IMR-90 (cell line): ENCODE data around the gene SLC9A9. TPM values are rescaled to one million over a fixed set of nuclear protein-coding genes. Genes with fewer than 3 reads are reported as not detected.

Experiments
- ATAC-seq: fragments of 200-7000 bp; cut with Tn5 transposase; 2 replicates; pipeline ENCODE4 v1.9.1; 2020; ENCODE audit warnings: low read depth, mild to moderate bottlenecking, moderate library complexity
- BruUV-seq: library from RNA; stranded (reverse); fragments of 400-500 nt; replicated peaks from 2 replicates; lab custom pipeline; 2021; lab: Mats Ljungman, UMichigan
- CTCF ChIA-PET: fragments of 300-600 bp; formaldehyde crosslinking; extraction: SDS; loops from one replicate; lab custom pipeline; 2021; ENCODE audit warnings: antibody characterized with exemption; lab: Yijun Ruan, JAX
- POLR2A ChIA-PET: fragments of 300-600 bp; sonication (Branson Sonifier 250); formaldehyde crosslinking; loops from one replicate; lab custom pipeline; 2022; ENCODE audit warnings: antibody characterized with exemption; ENCODE audit not compliant: unreplicated experiment; lab: Charles Lee
- DNase-seq: peaks from one replicate; pipeline ENCODE4 v3.0.0; 2013
- H2AFZ ChIP-seq: replicated peaks from 2 replicates; pipeline ENCODE3; 2013; ENCODE audit warnings: low read length, mild to moderate bottlenecking; ENCODE audit not compliant: poor library complexity
- H2AK5ac ChIP-seq: 2 replicates; pipeline ENCODE4 v1.6.1; 2013; ENCODE audit warnings: low read depth, low read length, inconsistent platforms
- H2AK9ac ChIP-seq: replicated peaks from 2 replicates; pipeline ENCODE3; 2013; ENCODE audit warnings: mild to moderate bottlenecking, low read depth, low read length, moderate library complexity; ENCODE audit not compliant: poor library complexity
- H2BK120ac ChIP-seq: 2 replicates; pipeline ENCODE4 v1.6.1; 2013; ENCODE audit warnings: low read depth, low read length, inconsistent platforms
- H2BK15ac ChIP-seq: 3 replicates; pipeline ENCODE4 v1.6.1; 2013; ENCODE audit warnings: low read depth, low read length, inconsistent platforms
- H2BK20ac ChIP-seq: 2 replicates; pipeline ENCODE4 v1.6.1; 2013; ENCODE audit warnings: low read depth, mild to moderate bottlenecking, inconsistent platforms, low read length, moderate library complexity
- H2BK5ac ChIP-seq: 2 replicates; pipeline ENCODE4 v1.6.1; 2013; ENCODE audit warnings: mild to moderate bottlenecking, low read depth, low read length, inconsistent platforms; ENCODE audit not compliant: poor library complexity, severe bottlenecking
- H3K14ac ChIP-seq: replicated peaks from 2 replicates; pipeline ENCODE4 v1.6.1; 2013; ENCODE audit warnings: low read depth, low read length, inconsistent platforms
- H3K18ac ChIP-seq: 2 replicates; pipeline ENCODE4 v1.6.1; 2013; ENCODE audit warnings: low read depth, low read length, control low read depth
- H3K23ac ChIP-seq: 2 replicates; pipeline ENCODE4 v1.6.1; 2013; ENCODE audit warnings: low read depth, low read length, inconsistent platforms
- H3K27ac ChIP-seq: 2 replicates; pipeline ENCODE4 v1.5.1; 2013; ENCODE audit warnings: mild to moderate bottlenecking, control low read depth, low read length; ENCODE audit not compliant: insufficient read depth
- H3K27me3 ChIP-seq: 2 replicates; pipeline ENCODE4 v1.6.1; 2013; ENCODE audit warnings: low read length; ENCODE audit not compliant: control insufficient read depth, insufficient read depth
- H3K36me3 ChIP-seq: 2 replicates; pipeline ENCODE4 v1.6.1; 2013; ENCODE audit warnings: low read length, mixed read lengths; ENCODE audit not compliant: control insufficient read depth, insufficient read depth
- H3K4ac ChIP-seq: 2 replicates; pipeline ENCODE4 v1.6.1; 2013; ENCODE audit warnings: low read depth, low read length, inconsistent platforms
- H3K4me1 ChIP-seq: 2 replicates; pipeline ENCODE4 v1.6.1; 2013; ENCODE audit warnings: low read length, mixed read lengths; ENCODE audit not compliant: control insufficient read depth, insufficient read depth
- H3K4me2 ChIP-seq: 2 replicates; pipeline ENCODE4 v1.6.1; 2013; ENCODE audit warnings: low read depth, mild to moderate bottlenecking, control low read depth, low read length, moderate library complexity
- H3K4me3 ChIP-seq: 2 replicates; pipeline ENCODE4 v1.5.1; 2013; ENCODE audit warnings: low read depth, mild to moderate bottlenecking, control low read depth, low read length, moderate library complexity; ENCODE audit not compliant: insufficient read depth
- H3K56ac ChIP-seq: 2 replicates; pipeline ENCODE4 v1.6.1; 2013; ENCODE audit warnings: low read length, inconsistent platforms; ENCODE audit not compliant: insufficient read depth; ENCODE audit errors: extremely low read depth
- H3K79me1 ChIP-seq, 2 experiments: 2 replicates each; pipeline ENCODE4 v1.6.1; 2013; ENCODE audit warnings: low read length in 2 of 2, inconsistent platforms in 1 of 2, low read depth in 1 of 2
- H3K9ac ChIP-seq: 2 replicates; pipeline ENCODE4 v1.6.1; 2013; ENCODE audit warnings: low read depth, low read length, control low read depth
- H3K9me1 ChIP-seq: 2 replicates; pipeline ENCODE4 v1.6.1; 2013; ENCODE audit warnings: low read length, inconsistent platforms; ENCODE audit not compliant: insufficient read depth
- H3K9me3 ChIP-seq: 2 replicates; pipeline ENCODE4 v1.6.1; 2013; ENCODE audit warnings: low read length; ENCODE audit not compliant: control insufficient read depth, insufficient read depth
- H4K20me1 ChIP-seq: 2 replicates; pipeline ENCODE4 v1.6.1; 2013; ENCODE audit warnings: low read length, inconsistent platforms; ENCODE audit not compliant: insufficient read depth
- H4K5ac ChIP-seq: 2 replicates; pipeline ENCODE4 v1.6.1; 2013; ENCODE audit warnings: mild to moderate bottlenecking, low read depth, low read length, control low read depth
- H4K8ac ChIP-seq, 2 experiments: 2 replicates each; pipeline ENCODE4 v1.6.1; 2013; ENCODE audit warnings: low read depth in 2 of 2, low read length in 2 of 2, control low read depth in 1 of 2, inconsistent platforms in 1 of 2
- H4K91ac ChIP-seq: 2 replicates; pipeline ENCODE4 v1.6.1; 2013; ENCODE audit warnings: low read depth, low read length, inconsistent platforms; ENCODE audit not compliant: insufficient read depth
- BHLHE40 ChIP-seq: fragments of 150-350 bp; IDR thresholded peaks from 2 replicates; pipeline ENCODE4 v1.6.1; 2016; ENCODE audit warnings: mild to moderate bottlenecking, low read depth, low read length
- ELK1 ChIP-seq: fragments of 150-350 bp; IDR thresholded peaks from 2 replicates; pipeline ENCODE4 v1.6.1; 2016; ENCODE audit warnings: low read depth, mild to moderate bottlenecking, low read length, moderate library complexity, borderline replicate concordance
- MAFK ChIP-seq: IDR thresholded peaks from 2 replicates; pipeline ENCODE4 v1.6.1; 2012; ENCODE audit warnings: low read depth, low read length, improper control_type of control experiment
- NFE2L2 ChIP-seq: fragments of 150-350 bp; IDR thresholded peaks from 2 replicates; pipeline ENCODE4 v1.6.1; 2016; ENCODE audit warnings: low read depth, mild to moderate bottlenecking, low read length
- POLR2A ChIP-seq: IDR thresholded peaks from 2 replicates; pipeline ENCODE4 v1.6.1; 2012; ENCODE audit warnings: mild to moderate bottlenecking, low read depth, low read length
- RAD21 ChIP-seq: IDR thresholded peaks from 2 replicates; pipeline ENCODE4 v1.6.1; 2012; ENCODE audit warnings: low read length, improper control_type of control experiment
- RFX5 ChIP-seq: IDR thresholded peaks from 2 replicates; pipeline ENCODE4 v1.8.0; 2012; ENCODE audit warnings: low read depth, mild to moderate bottlenecking, low read length, moderate library complexity
- USF2 ChIP-seq: fragments of 150-350 bp; IDR thresholded peaks from 2 replicates; pipeline ENCODE4 v1.6.1; 2017; ENCODE audit warnings: mild to moderate bottlenecking, antibody characterized with exemption, low read length, low read depth
- dilution Hi-C: fragments of 300-500 bp; cut with HindIII; formaldehyde crosslinking; loops from one replicate; pipeline ENCODE4 v1.14.3; 2018; ENCODE audit warnings: low sequenced_read_pairs; ENCODE audit not compliant: unreplicated experiment
- in situ Hi-C: fragments of 300-500 bp; cut with MboI; formaldehyde crosslinking; loops from 3 replicates; pipeline ENCODE4 v1.14.3; 2019; ENCODE audit warnings: low sequenced_read_pairs, inconsistent platforms, mixed read lengths
- intact Hi-C: fragments of 100-400 bp; cut with micrococcal nuclease; formaldehyde crosslinking; loops from 2 replicates; pipeline ENCODE4 v1.10.0; 2022
- polyA plus RNA-seq, 3 experiments: library from polyadenylated mRNA; depleted of rRNA; stranded (reverse); fragments of >200 nt; gene quantifications; 2 replicates each; pipeline ENCODE4 v1.2.3, GENCODE V29; 2012; ENCODE audit warnings: low replicate concordance in 1 of 3
- total RNA-seq: library from RNA; depleted of rRNA; stranded (reverse); fragments of >200 nt; gene quantifications from 2 replicates; pipeline ENCODE4 v1.2.3, GENCODE V29; 2012

SLC9A9 gene
- total and polyA plus RNA-seq, 2 of the 4 experiments (the other 2 are of a cell fraction) = 1.4 to 2.3 TPM

- no peak overlapping the region for H4K8ac ChIP-seq
- H3K79me1 ChIP-seq = no peaks in the 10 kb centered on the region
- no peaks in the 10 kb centered on the region for H3K9me1 ChIP-seq
- in situ Hi-C loops (no loop called here), intact Hi-C loops (no loop called here), dilution Hi-C loops (no loop called here)
- H2BK5ac ChIP-seq = no peak overlapping the region
- no peak overlapping the region for H4K91ac ChIP-seq
- no peak overlapping the region for H3K4ac ChIP-seq
- H2BK120ac ChIP-seq = no peak overlapping the region
- no peaks in the 10 kb centered on the region for H3K4me1 ChIP-seq
- H2AK9ac ChIP-seq = no peak overlapping the region
- no peak overlapping the region for H3K4me3 ChIP-seq
- H3K27ac ChIP-seq = no peak overlapping the region
- no peak overlapping the region for H2BK15ac ChIP-seq
- no peak overlapping the region for H3K23ac ChIP-seq
- ATAC-seq (no peak), DNase-seq (no peak)
- no peak overlapping the region for H2AK5ac ChIP-seq
- CTCF ChIA-PET = no interaction called here
- TF ChIP-seq USF2 (no peak), MAFK (no peak), NFE2L2 (no peak), POLR2A (no peak), RFX5 (no peak), BHLHE40 (no peak), RAD21 (no peak), ELK1 (no peak)
- no peak overlapping the region for H3K18ac ChIP-seq
- H4K5ac ChIP-seq = no peak overlapping the region
- H3K4me2 ChIP-seq = no peak overlapping the region
- POLR2A ChIA-PET = no interaction called here
- no peaks in the 10 kb centered on the region for H3K9me3 ChIP-seq
- no peak overlapping the region for H3K14ac ChIP-seq
- no TSS peak for BruUV-seq
- no peak overlapping the region for H2BK20ac ChIP-seq
- no peak overlapping the region for H3K56ac ChIP-seq
- H3K27me3 ChIP-seq = no peaks in the 10 kb centered on the region
- H3K9ac ChIP-seq = no peak overlapping the region
- H3K36me3 ChIP-seq = no peaks in the 10 kb centered on the region
- no peak overlapping the region for H2AFZ ChIP-seq
- H4K20me1 ChIP-seq = no peaks in the 10 kb centered on the region
Measured at GRCh38 chr3:143383421-143383820, 464.8 kb downstream of the SLC9A9 start.
